Measurements from ENCODE around the gene ZBTB3.
"Not testable (repeated sequence)": the region's sequence is repeated elsewhere in the genome, so short reads cannot be mapped to it uniquely, and the experiment has no call there.

ZBTB3 gene

DNA sequence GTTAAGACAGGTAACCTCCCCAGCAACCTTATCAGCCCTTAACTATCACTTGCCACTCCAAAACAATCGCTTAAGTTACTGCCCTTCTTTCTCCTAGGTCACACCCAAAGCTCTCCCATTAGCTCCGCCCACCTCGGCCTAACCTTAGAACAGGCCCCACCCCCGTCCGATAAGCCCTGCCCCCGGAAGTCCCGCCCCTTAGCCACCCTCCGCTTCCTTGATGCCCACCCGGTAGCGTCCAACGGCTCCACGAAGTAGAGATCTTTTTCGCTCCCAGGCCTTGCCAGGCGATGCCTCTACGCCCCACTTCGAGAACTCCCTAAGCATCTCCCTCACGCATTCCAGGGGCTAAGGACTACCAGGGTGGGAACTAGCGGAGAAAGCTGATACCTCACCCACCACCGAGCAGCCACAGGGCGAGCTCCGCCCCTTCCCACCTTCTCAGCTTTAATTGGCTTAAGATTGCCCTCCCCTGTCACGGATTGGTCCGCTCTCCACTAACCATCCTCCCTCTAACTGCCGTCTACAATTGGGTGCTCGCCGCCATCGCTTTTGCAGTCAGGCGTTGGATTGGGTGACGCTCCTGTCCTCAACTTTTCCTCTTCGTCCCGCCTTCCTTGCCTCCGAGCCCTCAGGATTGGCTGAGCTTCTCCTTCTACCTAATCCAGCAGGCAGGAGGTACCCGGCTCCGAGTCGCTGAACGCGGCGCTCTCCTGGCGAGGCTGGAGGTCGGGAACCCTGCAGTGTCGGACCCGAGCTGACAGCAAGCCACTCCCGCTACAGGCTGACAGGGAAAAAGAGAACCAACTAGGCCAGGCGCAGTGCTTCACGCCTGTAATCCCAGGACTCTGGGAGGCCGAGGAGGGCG is at the start of gene ZBTB3:
Gene ZBTB3, minus strand, starts transcription at position 425 of the 868 bp plus-strand sequence. CDS start 496 bp downstream, outside the sequence.
- DNase-seq (ENCODE audit: low read depth in 2 of 2), result peak; percentile 94

- no peak for DNase-seq (ENCODE audit: low read depth in 2 of 2)
Observed at GRCh38 chr11:62801071-62801470, 47.1 kb upstream of the ZBTB3 start.

DNA sequence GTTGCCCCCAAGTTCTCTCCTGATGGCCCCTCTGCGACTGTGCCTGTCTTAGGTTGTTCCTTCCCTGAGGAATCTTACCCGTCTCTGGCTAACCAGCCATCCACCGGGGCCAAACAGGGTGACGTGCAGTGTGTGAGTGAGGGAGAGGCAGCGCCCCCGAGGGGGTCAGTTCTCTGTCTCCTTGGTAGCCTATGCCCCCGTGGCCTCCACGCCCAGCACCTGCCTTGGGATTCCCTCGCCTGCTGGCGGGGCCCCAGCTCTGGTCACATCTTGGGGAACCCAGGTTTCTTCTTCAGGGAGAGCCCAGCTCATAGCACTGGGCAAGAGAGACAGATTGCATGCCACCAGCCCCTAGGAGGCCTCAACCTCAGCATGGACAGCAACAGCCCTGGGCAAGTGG is 45.5 kb upstream of the ZBTB3 start:
- DNase-seq (ENCODE audit: low read depth in 2 of 2), result no peak

GRCh38 chr11:62796281-62796680 is 42.3 kb upstream of the ZBTB3 start:
- DNase-seq (ENCODE audit: low read depth in 2 of 2), result no peak

DNA sequence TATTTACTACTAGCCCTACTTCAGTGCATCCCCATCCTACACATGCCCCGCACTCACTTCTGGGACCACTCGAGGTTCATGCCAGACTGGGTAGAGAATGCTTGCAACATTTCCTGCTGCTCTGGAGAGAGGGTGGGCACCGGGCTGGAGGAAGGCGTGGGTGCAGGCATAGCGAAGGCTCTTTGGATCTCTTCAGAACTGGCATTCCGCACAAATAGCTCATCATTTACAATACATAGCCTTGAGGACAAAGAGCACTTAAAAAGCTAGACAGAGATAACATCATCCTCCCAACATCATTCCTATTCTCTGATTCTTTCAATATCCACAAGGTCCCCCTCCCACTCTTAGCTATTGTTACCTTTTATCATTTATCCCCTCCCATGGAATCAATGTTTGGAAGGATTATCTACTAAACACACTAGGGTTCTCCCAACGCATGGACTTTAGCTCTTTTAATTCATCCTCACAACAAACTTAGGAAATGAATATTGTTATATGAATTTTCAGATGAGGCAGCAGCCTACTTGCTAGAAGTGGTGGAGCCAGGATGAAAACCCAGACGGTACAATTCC is 40.3 kb upstream of the ZBTB3 start:
- no peak for DNase-seq (ENCODE audit: low read depth in 2 of 2)

DNA sequence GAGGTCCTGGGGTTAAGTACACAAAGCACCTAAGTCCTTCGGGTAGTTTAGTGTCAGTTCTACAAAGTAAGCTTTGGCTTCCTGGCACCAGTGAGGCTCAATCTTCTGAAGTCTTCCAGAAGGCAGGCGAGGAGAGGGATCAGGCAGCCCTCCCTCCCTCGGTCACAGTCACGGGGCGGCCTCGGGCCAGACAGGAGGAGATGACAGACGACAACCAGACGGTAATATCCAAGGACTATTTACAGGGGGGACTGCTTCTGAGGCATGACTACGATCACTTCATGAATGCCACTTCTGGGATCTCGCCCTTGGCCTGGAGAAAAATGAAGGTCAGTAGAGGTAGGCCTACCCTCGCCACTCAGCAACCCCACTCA is 38.2 kb upstream of the ZBTB3 start:
- DNase-seq (ENCODE audit: low read depth in 2 of 2), result no peak

DNA sequence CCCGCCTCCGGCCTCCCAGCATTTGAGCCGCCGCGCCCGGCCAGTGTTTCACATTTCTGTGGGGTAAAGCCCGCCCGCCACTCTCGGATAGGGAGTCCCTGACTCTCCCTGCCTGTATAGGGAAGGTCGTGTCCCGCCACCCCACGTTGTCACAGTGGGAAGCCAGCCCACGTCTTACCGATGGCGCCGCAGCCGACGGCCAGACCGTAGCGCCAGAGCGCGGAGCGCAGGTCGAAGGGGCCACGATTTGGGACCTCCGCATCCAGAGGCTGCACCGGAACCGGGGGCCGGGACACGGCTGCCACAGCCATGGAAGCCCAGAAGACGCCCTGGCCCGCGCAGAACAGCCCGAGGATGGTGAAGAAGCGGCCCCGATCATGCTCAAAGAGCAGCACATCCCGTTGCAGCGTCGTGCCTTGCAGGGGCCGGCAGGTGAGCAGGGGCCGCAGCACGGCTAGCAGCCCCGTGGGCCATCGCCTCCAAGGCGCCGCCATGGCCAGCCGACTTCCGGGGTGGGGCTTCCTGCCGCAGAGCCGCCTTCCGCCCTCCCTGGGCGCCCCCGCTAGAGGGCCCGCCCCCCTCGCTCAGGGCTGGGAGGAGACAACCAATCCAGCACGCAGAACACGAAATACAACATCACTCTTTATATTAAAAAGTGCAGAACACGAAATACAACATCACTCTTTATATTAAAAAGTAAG is 37.7 kb upstream of the ZBTB3 start, which contains the start of gene TMEM223:
Gene TMEM223, minus strand, starts transcription at position 506 of the 701 bp plus-strand sequence. Its CDS starts 12 bp downstream, at position 494.
- peak; percentile 85 to 87 for DNase-seq (ENCODE audit: low read depth in 2 of 2)

DNA sequence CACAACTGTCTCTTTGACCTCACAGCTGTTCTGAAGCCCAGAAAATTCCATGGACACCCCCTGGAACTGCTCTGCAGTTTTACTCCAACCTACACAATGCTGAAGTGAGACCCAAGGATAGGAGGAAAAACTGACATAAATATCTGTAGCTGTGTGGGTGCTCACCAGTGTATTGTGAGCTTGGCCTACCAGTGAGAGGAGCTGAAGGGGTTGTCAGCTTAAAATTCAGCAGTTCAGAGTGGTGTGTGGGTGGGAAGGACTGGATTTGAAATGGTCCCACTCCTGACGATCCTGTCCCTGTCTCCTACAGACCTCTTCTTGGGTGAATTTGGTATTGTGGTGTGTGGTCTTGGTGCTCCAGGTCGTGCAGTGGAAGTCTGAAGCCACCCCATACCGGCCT is 35.6 kb upstream of the ZBTB3 start:
- no peak for DNase-seq (ENCODE audit: low read depth in 2 of 2)

DNA sequence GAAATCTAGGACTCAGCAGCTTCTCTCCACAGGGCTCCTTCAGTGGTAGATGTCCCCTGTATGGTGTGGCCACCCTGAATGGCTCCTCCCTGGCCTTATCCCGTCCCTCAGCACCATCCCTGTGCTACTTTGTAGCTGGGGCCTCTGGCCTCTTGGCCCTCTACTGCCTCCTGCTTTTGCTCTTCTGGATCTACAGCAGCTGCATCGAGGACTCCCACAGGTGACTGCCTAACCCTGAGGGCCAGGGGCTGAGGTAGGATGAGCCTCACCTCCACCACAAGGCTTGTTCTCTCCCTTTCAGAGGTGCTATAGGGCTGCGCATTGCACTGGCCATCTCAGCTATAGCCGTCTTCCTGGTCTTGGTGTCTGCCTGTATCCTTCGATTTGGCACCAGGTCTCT is 35.0 kb upstream of the ZBTB3 start:
- no peak for DNase-seq (ENCODE audit: low read depth in 2 of 2)

DNA sequence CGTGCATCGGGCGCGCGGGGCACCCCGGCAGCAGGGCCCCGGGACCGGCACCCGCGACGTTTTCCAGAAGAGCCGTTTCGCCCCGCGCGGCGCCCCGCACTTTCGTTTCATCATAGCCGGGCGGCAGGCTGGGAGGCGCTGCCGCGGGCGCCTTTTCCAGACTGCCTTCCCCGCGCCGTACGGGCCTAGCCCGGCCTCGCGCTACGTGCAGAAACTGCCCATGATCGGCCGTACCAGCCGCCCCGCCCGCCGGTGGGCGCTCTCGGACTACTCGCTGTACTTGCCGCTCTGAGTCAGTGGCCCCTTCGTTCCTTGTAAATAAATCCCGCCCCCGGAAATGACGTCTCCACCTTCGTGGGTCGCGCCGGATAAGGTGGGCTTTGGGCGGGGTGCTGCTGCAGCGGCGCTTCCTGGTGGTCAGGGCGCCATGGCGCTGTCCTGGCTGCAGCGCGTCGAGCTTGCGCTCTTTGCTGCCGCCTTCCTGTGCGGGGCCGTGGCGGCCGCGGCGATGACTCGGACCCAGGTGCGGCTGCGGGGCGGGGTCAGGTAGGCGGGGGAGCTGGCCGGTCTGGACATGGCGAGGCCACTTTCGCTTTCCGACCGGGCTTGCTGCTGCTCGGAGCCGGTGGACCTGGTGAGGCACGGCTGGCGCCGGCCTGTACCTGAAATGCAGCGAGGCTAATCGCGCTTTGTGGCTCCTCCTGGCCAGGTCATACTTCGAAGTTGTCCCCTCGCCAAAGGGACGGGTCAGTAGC is 33.2 kb upstream of the ZBTB3 start, which contains the start of gene TMEM179B:
Gene TMEM179B, plus strand, starts transcription at position 398 of the 755 bp plus-strand sequence. Its CDS starts 30 bp downstream, at position 428.
- DNase-seq (ENCODE audit: low read depth in 2 of 2), result peak; percentile 97 to 98

- peak; percentile 70 to 78 for DNase-seq (ENCODE audit: low read depth in 2 of 2)
Observed at GRCh38 chr11:62786318-62787004, 32.5 kb upstream of the ZBTB3 start.

- no peak for DNase-seq (ENCODE audit: low read depth in 2 of 2)
Observed at GRCh38 chr11:62782753-62783152, 28.8 kb upstream of the ZBTB3 start.

GRCh38 chr11:62778441-62778840 is 24.5 kb upstream of the ZBTB3 start:
- no peak for DNase-seq (ENCODE audit: low read depth in 2 of 2)

GRCh38 chr11:62777389-62777788 is 23.4 kb upstream of the ZBTB3 start:
- DNase-seq (ENCODE audit: low read depth in 2 of 2), result no peak

DNA sequence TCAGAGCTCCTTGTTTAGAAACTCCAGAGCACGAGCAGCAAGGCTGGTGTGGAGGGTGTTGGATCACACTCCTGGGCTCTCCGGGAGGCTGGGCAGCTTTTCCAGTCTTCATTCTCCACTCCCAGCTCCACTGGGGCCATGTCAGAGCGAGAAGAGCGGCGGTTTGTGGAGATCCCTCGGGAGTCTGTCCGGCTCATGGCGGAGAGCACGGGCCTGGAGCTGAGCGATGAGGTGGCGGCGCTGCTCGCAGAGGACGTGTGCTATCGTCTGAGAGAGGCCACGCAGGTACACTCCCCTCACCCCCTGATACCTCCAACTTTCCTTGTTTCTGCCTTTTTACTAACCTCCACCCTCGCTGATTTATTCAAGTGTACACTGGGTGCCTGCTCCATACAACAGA is 21.7 kb upstream of the ZBTB3 start:
- DNase-seq (ENCODE audit: low read depth in 2 of 2), result no peak

DNA sequence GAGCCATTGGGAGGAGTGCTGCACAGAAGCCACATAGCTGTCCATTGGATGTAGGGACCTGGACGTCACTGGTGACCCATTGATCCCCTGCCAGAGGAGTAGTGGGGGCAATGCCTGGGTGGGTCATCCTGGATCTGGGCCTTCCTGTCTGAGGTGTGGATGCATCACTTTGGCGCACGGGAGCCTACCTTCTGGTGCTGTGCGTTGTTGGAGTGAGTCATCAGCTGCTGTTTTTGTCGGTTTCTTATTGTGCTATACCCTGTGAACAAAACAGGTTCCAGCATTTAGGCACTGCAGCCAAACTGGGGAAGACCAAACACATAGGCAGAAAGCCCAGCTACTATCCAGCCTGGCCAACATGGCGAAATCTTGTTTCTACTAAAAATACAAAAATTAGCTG is 20.4 kb upstream of the ZBTB3 start:
- DNase-seq (ENCODE audit: low read depth in 2 of 2), result no peak

GRCh38 chr11:62771144-62772021 is 17.4 kb upstream of the ZBTB3 start, which contains the start of gene TAF6L:
Gene TAF6L, plus strand, starts transcription at chr11:62771396. Its CDS starts 4,388 bp downstream, at chr11:62775784.
- DNase-seq (ENCODE audit: low read depth in 2 of 2), result peak; percentile 89 to 94

DNA sequence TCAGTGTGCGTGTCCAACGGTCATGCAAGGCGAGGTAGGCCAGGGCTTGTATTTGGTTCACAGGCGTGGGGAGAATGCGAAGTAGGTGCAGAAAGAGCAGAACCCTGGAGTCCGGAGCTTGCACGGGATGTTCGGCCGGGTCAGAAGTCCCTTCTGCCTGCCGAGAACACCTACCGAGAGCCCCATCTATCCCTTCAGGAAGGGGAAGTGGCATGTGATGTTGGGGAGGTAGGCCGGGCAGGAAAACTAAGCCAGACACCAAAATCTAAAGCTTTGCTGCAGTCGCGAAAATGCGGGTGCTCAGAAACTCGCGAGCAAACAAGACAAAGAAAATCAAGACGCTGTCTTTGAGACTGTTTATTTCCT is 16.8 kb upstream of the ZBTB3 start:
- no peak for DNase-seq (ENCODE audit: low read depth in 2 of 2)

DNA sequence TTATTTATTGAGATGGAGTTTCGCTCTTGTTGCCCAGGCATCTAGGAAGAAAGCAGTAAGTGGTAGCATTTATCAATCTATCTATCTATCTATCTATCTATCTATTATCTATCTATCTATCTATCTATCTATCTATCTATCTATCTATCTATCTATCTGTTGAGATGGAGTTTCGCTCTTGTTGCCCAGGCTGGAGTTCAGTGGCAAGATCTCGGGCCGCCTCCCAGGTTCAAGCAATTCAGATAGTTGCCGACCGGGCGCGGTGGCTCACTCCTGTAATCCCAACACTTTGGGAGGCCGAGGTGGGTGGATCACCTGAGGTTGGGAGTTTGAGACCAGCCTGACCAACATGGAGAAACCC is 6.9 kb upstream of the ZBTB3 start:
- DNase-seq (ENCODE audit: low read depth in 2 of 2), result not testable (repeated sequence)

Data from activated CD4-positive, alpha-beta T cell treated with anti-CD3 and anti-CD28 coated beads for 24 hours (primary cell).